ENCODE results near the gene YWHAE.

DNA sequence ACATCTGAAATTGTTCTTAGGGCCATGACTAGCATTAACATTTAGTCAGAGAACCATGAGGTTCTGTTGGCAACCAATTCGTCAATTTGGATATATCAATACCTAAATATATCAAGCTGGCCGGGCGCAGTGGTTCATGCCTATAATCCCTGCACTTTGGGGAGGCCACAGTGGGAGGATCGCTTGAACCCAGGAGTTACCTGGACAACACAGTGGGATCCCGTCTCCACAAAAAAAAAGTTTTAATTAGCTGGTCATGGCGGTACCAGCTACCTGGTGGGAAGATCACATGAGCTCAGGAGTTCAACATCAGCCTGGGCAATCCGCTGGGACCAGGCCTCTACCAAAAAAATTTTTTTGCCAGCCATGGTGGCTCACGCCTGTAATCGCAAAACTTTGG, 8.4 kb downstream of the YWHAE start:
- TF ChIP-seq, protein P1, sequence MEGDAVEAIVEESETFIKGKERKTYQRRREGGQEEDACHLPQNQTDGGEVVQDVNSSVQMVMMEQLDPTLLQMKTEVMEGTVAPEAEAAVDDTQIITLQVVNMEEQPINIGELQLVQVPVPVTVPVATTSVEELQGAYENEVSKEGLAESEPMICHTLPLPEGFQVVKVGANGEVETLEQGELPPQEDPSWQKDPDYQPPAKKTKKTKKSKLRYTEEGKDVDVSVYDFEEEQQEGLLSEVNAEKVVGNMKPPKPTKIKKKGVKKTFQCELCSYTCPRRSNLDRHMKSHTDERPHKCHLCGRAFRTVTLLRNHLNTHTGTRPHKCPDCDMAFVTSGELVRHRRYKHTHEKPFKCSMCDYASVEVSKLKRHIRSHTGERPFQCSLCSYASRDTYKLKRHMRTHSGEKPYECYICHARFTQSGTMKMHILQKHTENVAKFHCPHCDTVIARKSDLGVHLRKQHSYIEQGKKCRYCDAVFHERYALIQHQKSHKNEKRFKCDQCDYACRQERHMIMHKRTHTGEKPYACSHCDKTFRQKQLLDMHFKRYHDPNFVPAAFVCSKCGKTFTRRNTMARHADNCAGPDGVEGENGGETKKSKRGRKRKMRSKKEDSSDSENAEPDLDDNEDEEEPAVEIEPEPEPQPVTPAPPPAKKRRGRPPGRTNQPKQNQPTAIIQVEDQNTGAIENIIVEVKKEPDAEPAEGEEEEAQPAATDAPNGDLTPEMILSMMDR (conservative IDR thresholded peaks at IDR 0.05; ENCODE audit: low read length), result no peak
- no peak for TF ChIP-seq EZH2phosphoT487 (IDR thresholded peaks at IDR 0.05; ENCODE audit: borderline replicate concordance, low read depth, low read length)
